Measurements from ENCODE around the gene ZNF296. TPM values are rescaled to one million over a fixed set of nuclear protein-coding genes. Genes with fewer than 3 reads are reported as not detected.

The ZNF296 gene
- total and polyA plus RNA-seq, 2 of the 13 experiments (the other 11 are each of a cell fraction or from before 2014, with no cell fraction given): 0.26 to 0.62 TPM

DNA sequence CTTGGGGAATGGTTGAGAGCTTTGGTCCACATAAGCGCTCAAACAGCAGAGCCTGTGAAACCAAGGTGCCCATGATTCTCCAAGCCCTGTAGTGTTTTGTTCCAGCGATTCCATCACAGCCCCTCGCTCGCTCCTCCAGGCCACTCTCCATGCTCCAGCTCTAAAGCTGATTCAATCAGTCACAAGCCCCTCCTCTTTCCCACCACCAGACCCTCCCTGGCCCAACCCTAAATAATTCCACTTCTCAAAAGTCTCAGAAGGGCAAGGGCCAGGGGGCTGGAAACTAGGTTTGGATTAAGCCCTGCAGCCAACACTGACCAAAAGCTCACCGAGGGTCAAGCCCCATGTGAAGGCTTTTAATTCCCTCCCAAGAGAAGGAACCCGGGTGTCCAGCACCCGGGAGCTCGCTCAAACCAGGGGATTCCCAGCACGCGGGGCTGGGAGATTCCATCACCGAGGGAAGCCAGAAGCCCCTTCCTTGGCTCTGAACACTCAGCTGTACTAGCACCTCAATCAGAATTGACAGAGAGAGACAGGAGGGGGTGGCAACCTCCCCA lies 1.5 kb downstream of the ZNF296 start:
- Histone ChIP-seq H3K79me2 (ENCODE audit: insufficient read depth, low read length) (peaks cover 7% of the 10 kb centered on the region), H3K27ac (ENCODE audit: extremely low read length, insufficient read depth, low read length) (no peak overlapping the region), H3K9me3 (ENCODE audit: low read length) (no peaks in the 10 kb centered on the region), H3K4me3 (replicated peaks in 1 of 3; ENCODE audit: insufficient read depth in 1 of 3, low read depth in 2 of 3, low read length in 3 of 3) (peak overlapping the region; percentile 30 to 82 (median 38); a peak in 3 of 6 replicates), H2AFZ (ENCODE audit: low read length) (no peak overlapping the region), H3K4me1 (ENCODE audit: insufficient read depth, low read length) (peaks cover 30% of the 10 kb centered on the region), H3K9ac (ENCODE audit: insufficient read depth, low read depth, low read length) (no peak overlapping the region), H3K27me3 (ENCODE audit: control insufficient read depth in 1 of 2, insufficient read depth in 2 of 2, low read length in 2 of 2) (no peaks in the 10 kb centered on the region; a peak in 1 of 5 replicates), H4K20me1 (ENCODE audit: insufficient read depth, low read length) (no peaks in the 10 kb centered on the region), H3K4me2 (ENCODE audit: low read depth, low read length) (peak overlapping the region; percentile 58), H3K36me3 (replicated peaks in 1 of 2; ENCODE audit: control insufficient read depth in 1 of 2, insufficient read depth in 2 of 2, low read length in 2 of 2) (peaks cover 6 to 15% of the 10 kb centered on the region in 2 experiments; a peak in 4 of 5 replicates)
- in situ Hi-C loops (cut with HindIII; ENCODE audit: extremely low pct_ligation_motif_present, low pct_unique_long_range_greater_than_20kb) (no loop called here), intact Hi-C loops (cut with micrococcal nuclease; ENCODE audit: unreplicated experiment) (loop anchor here (5.0 kb wide), 1 partner anchor 52 kb away; no protein-coding TSS in a partner anchor)
- DNase-seq (ENCODE audit: low spot score) (no peak), ATAC-seq (no peak), FAIRE-seq (no peak)
- ChIA-PET POLR2A (interaction anchor here (0.7 to 3.1 kb wide), 7 partner anchors 10 to 36 kb away, joined by 3 to 10 read pairs (median 4); partner anchors contain the start of genes CLASRP and PPP1R37), CTCF (ENCODE audit: low intra/inter-chr PET ratio, low total read pairs) (no interaction called here)
- WGBS (ENCODE audit: low lambda C conversion rate): 89% methylated on average over 6 of the region's 11 CpGs
- no TSS peak for BruUV-seq (replicated peaks)
- TF ChIP-seq, protein P1, sequence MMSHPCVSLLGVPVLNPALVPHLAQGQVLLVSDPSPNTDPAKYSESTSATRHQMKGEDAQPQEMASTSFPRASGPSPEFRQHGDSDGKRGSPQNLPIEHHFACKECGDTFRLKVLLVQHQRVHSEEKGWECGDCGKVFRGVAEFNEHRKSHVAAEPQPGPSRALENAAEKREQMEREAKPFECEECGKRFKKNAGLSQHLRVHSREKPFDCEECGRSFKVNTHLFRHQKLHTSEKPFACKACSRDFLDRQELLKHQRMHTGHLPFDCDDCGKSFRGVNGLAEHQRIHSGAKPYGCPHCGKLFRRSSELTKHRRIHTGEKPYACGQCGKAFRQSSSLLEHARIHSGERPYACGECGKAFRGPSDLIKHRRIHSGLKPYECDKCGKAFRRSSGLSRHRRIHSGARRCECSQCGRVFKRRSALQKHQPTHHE (CRISPR knock-in tag; IDR thresholded peaks at IDR 0.05; ENCODE audit: borderline replicate concordance): no peak
- TF ChIP-seq, protein P2, sequence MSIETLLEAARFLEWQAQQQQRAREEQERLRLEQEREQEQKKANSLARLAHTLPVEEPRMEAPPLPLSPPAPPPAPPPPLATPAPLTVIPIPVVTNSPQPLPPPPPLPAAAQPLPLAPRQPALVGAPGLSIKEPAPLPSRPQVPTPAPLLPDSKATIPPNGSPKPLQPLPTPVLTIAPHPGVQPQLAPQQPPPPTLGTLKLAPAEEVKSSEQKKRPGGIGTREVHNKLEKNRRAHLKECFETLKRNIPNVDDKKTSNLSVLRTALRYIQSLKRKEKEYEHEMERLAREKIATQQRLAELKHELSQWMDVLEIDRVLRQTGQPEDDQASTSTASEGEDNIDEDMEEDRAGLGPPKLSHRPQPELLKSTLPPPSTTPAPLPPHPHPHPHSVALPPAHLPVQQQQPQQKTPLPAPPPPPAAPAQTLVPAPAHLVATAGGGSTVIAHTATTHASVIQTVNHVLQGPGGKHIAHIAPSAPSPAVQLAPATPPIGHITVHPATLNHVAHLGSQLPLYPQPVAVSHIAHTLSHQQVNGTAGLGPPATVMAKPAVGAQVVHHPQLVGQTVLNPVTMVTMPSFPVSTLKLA (IDR thresholded peaks at IDR 0.05): no peak
